Caco-2 (cell line): Measurements from ENCODE around the gene RELL2. TPM values are rescaled to one million over a fixed set of nuclear protein-coding genes. Genes with fewer than 3 reads are reported as not detected.

Source experiments
- BruUV-seq: library from RNA; stranded (reverse); fragments of 400-500 nt; replicated peaks from 2 replicates; lab custom pipeline; 2021; lab: Mats Ljungman, UMichigan
- CTCF ChIA-PET: fragments of 300-600 bp; sonication (Branson Sonifier 250); formaldehyde crosslinking; loops from one replicate; lab custom pipeline; 2022; ENCODE audit warnings: antibody characterized with exemption; lab: Charles Lee
- POLR2A ChIA-PET: fragments of 300-600 bp; sonication (Branson Sonifier 250); formaldehyde crosslinking; loops from one replicate; lab custom pipeline; 2022; ENCODE audit warnings: antibody characterized with exemption; lab: Charles Lee
- DNase-seq, 2 experiments: peaks; one replicate each; pipeline versions ENCODE4 v3.0.0 to v3.0.0-alpha.2; 2020 to 2022
- H3K27me3 ChIP-seq: replicated peaks from 2 replicates; pipeline ENCODE4 v1.6.0; 2011; ENCODE audit warnings: low read length; ENCODE audit not compliant: control insufficient read depth, insufficient read depth
- H3K36me3 ChIP-seq: 2 replicates; pipeline ENCODE4 v1.5.1; 2011; ENCODE audit warnings: low read length; ENCODE audit not compliant: control insufficient read depth, insufficient read depth
- H3K4me1 ChIP-seq: fragments of 250-450 bp; sonication (Bioruptor Pico); 2 replicates; pipeline ENCODE4 v1.5.1; 2020; ENCODE audit warnings: mild to moderate bottlenecking
- H3K4me3 ChIP-seq: 2 replicates; pipeline ENCODE4 v1.5.1; 2011; ENCODE audit warnings: low read depth, mild to moderate bottlenecking, control low read depth, low read length
- H3K9me3 ChIP-seq: fragments of 250-450 bp; sonication (Bioruptor Pico); 2 replicates; pipeline ENCODE4 v1.5.1; 2020; ENCODE audit warnings: mild to moderate bottlenecking, moderate library complexity
- H3K27ac Mint-ChIP-seq: one replicate; pipeline ENCODE4 v1.8.0; 2022; ENCODE audit warnings: mixed read lengths; ENCODE audit not compliant: unreplicated experiment
- H3K27me3 Mint-ChIP-seq: one replicate; pipeline ENCODE4 v1.8.0; 2022; ENCODE audit warnings: mixed read lengths; ENCODE audit not compliant: insufficient read depth, unreplicated experiment
- H3K36me3 Mint-ChIP-seq: one replicate; pipeline ENCODE4 v1.8.0; 2022; ENCODE audit warnings: mild to moderate bottlenecking, mixed read lengths; ENCODE audit not compliant: insufficient read depth, unreplicated experiment
- H3K4me1 Mint-ChIP-seq: one replicate; pipeline ENCODE4 v1.8.0; 2022; ENCODE audit warnings: low read depth, mixed read lengths; ENCODE audit not compliant: unreplicated experiment
- H3K4me3 Mint-ChIP-seq: one replicate; pipeline ENCODE4 v1.8.0; 2022; ENCODE audit warnings: mild to moderate bottlenecking, moderate library complexity, mixed read lengths; ENCODE audit not compliant: unreplicated experiment
- H3K9me3 Mint-ChIP-seq: one replicate; pipeline ENCODE4 v1.8.0; 2022; ENCODE audit warnings: mixed read lengths; ENCODE audit not compliant: unreplicated experiment
- CTCF ChIP-seq, 2 experiments: fragments of 200-600 bp in 1 of 2; IDR thresholded peaks; 1 replicate in 1 of 2; 2 replicates in 1 of 2; pipeline versions ENCODE4 v1.5.1 to v1.8.0; 2011 to 2022; ENCODE audit warnings: antibody characterized with exemption in 1 of 2, control low read depth in 1 of 2, inconsistent platforms in 1 of 2, low read depth in 1 of 2, low read length in 1 of 2, mild to moderate bottlenecking in 1 of 2, moderate library complexity in 1 of 2; ENCODE audit not compliant: insufficient read depth in 1 of 2, severe bottlenecking in 1 of 2, unreplicated experiment in 1 of 2
- intact Hi-C: fragments of 100-400 bp; cut with micrococcal nuclease; formaldehyde crosslinking; loops from one replicate; pipeline ENCODE4 v1.10.0; 2022; ENCODE audit not compliant: unreplicated experiment
- total RNA-seq: library from RNA; stranded (reverse); gene quantifications from 2 replicates; pipeline ENCODE4 v1.2.3, GENCODE V29; 2022

Gene RELL2
- total RNA-seq, 1 experiment from 2014 or later: 8.7 TPM

GRCh38 chr5:141672841-141673813 is 36.3 kb downstream of the RELL2 start:
- Histone ChIP-seq H3K4me1 (no peaks in the 10 kb centered on the region), H3K4me3 (no peak overlapping the region), H3K27me3 (no peaks in the 10 kb centered on the region), H3K36me3 (no peaks in the 10 kb centered on the region), H3K9me3 (no peaks in the 10 kb centered on the region)
- peaks cover 1% of the 10 kb centered on the region for H3K4me1 Mint-ChIP-seq
- no peak for DNase-seq
- intact Hi-C loops: no loop called here
- no TSS peak for BruUV-seq
- TF ChIP-seq CTCF (IDR thresholded peaks at IDR 0.05; ENCODE audit: insufficient read depth in 1 of 2, low read depth in 1 of 2, low read length in 1 of 2, severe bottlenecking in 1 of 2, unreplicated experiment in 1 of 2): no peak
- POLR2A ChIA-PET: no interaction called here
- no peak overlapping the region for H3K27ac Mint-ChIP-seq
- no peak overlapping the region for H3K4me3 Mint-ChIP-seq
- peaks cover under 1% of the 10 kb centered on the region for H3K36me3 Mint-ChIP-seq
- H3K27me3 Mint-ChIP-seq: no peaks in the 10 kb centered on the region
- no peaks in the 10 kb centered on the region for H3K9me3 Mint-ChIP-seq
- CTCF ChIA-PET: interaction anchor here (0.6 kb wide), 1 partner anchor 257 kb away, joined by 3 read pairs; no protein-coding TSS in a partner anchor

GRCh38 chr5:141674747-141675146 is 38.0 kb downstream of the RELL2 start:
- intact Hi-C loops: no loop called here
- DNase-seq: no peak
- Histone ChIP-seq H3K4me3 (no peak overlapping the region), H3K27me3 (no peaks in the 10 kb centered on the region), H3K36me3 (no peaks in the 10 kb centered on the region), H3K4me1 (no peaks in the 10 kb centered on the region), H3K9me3 (no peaks in the 10 kb centered on the region)
- Mint-ChIP-seq H3K9me3 (no peaks in the 10 kb centered on the region), H3K4me1 (peaks cover 5% of the 10 kb centered on the region), H3K36me3 (peaks cover 6% of the 10 kb centered on the region), H3K27me3 (no peaks in the 10 kb centered on the region), H3K27ac (no peak overlapping the region), H3K4me3 (no peak overlapping the region)
- ChIA-PET CTCF (no interaction called here), POLR2A (no interaction called here)
- TF ChIP-seq CTCF (IDR thresholded peaks at IDR 0.05; ENCODE audit: insufficient read depth in 1 of 2, low read depth in 1 of 2, low read length in 1 of 2, severe bottlenecking in 1 of 2, unreplicated experiment in 1 of 2): no peak
- no TSS peak for BruUV-seq

- no peak overlapping the region for H3K4me3 Mint-ChIP-seq
- TF ChIP-seq CTCF (IDR thresholded peaks at IDR 0.05; ENCODE audit: insufficient read depth in 1 of 2, low read depth in 1 of 2, low read length in 1 of 2, severe bottlenecking in 1 of 2, unreplicated experiment in 1 of 2): no peak
- no peak for DNase-seq
- BruUV-seq: no TSS peak
- H3K27ac Mint-ChIP-seq: no peak overlapping the region
- ChIA-PET POLR2A (no interaction called here), CTCF (no interaction called here)
- H3K27me3 Mint-ChIP-seq: no peaks in the 10 kb centered on the region
- no peak overlapping the region for H3K4me3 ChIP-seq
- no peaks in the 10 kb centered on the region; the same call in 1 of the 2 replicates for H3K4me1 ChIP-seq
- intact Hi-C loops: no loop called here
- peaks cover 5% of the 10 kb centered on the region for H3K4me1 Mint-ChIP-seq
- no peaks in the 10 kb centered on the region for H3K36me3 ChIP-seq
- no peaks in the 10 kb centered on the region for H3K9me3 Mint-ChIP-seq
- H3K36me3 Mint-ChIP-seq: peaks cover 6% of the 10 kb centered on the region
- H3K27me3 ChIP-seq: no peaks in the 10 kb centered on the region
- no peaks in the 10 kb centered on the region for H3K9me3 ChIP-seq
These were observed 38.9 kb downstream of the RELL2 start for GRCh38 chr5:141675672-141676071.
